C4-2B (cell line): ENCODE results near the gene CMTM8.

Experiments
- H3K27ac ChIP-seq: fragments of 450-650 bp; 2 replicates; pipeline ENCODE4 v1.5.1; 2017
- CTCF ChIP-seq: fragments of 450-650 bp; conservative IDR thresholded peaks from 2 replicates; pipeline ENCODE4 v1.5.1; 2017; ENCODE audit warnings: mild to moderate bottlenecking
- ZFX ChIP-seq: fragments of 450-650 bp; IDR thresholded peaks from 2 replicates; pipeline ENCODE4 v1.6.1; 2017

The CMTM8 gene

GRCh38 chr3:32200490-32200889 is 38.0 kb upstream of the CMTM8 start:
- TF ChIP-seq ZFX (no peak), CTCF (no peak)
- no peak overlapping the region for H3K27ac ChIP-seq

GRCh38 chr3:32200992-32201758 is 37.3 kb upstream of the CMTM8 start:
- no peak for TF ChIP-seq CTCF
- no peak for TF ChIP-seq ZFX
- H3K27ac ChIP-seq, result no peak overlapping the region

- no peak overlapping the region for H3K27ac ChIP-seq
- TF ChIP-seq ZFX, result no peak
- no peak for TF ChIP-seq CTCF
Observed at GRCh38 chr3:32202496-32202895, 36.0 kb upstream of the CMTM8 start.

GRCh38 chr3:32203854-32204253 is 34.6 kb upstream of the CMTM8 start:
- TF ChIP-seq ZFX, result no peak
- no peak for TF ChIP-seq CTCF
- H3K27ac ChIP-seq, result no peak overlapping the region

GRCh38 chr3:32208447-32208846 is 30.0 kb upstream of the CMTM8 start:
- H3K27ac ChIP-seq, result no peak overlapping the region
- TF ChIP-seq CTCF (no peak), ZFX (no peak)

- TF ChIP-seq CTCF (no peak), ZFX (no peak)
- no peak overlapping the region for H3K27ac ChIP-seq
Observed at GRCh38 chr3:32215185-32215584, 23.3 kb upstream of the CMTM8 start.

- H3K27ac ChIP-seq, result no peak overlapping the region
- TF ChIP-seq ZFX, result no peak
- TF ChIP-seq CTCF, result no peak
Observed at GRCh38 chr3:32216172-32216783, 22.2 kb upstream of the CMTM8 start.
